GM23338 (cell line): ENCODE measurements around the gene KICS2.

Source experiments
- CREB1 ChIP-seq: fragments of 250-450 bp; sonication (Bioruptor Pico); IDR thresholded peaks from 2 replicates; pipeline ENCODE4 v1.5.0; 2020; ENCODE audit warnings: low read depth, mild to moderate bottlenecking, moderate library complexity
- EZH2 ChIP-seq: fragments of 200-600 bp; sonication (generic); IDR thresholded peaks from one replicate; pipeline ENCODE4 v1.8.0; 2017; ENCODE audit warnings: antibody characterized with exemption, mild to moderate bottlenecking, low read depth; ENCODE audit not compliant: unreplicated experiment
- EZH2phosphoT487 ChIP-seq: fragments of 200-600 bp; sonication (generic); IDR thresholded peaks from one replicate; pipeline ENCODE4 v1.8.1; 2018; ENCODE audit warnings: antibody characterized with exemption; ENCODE audit not compliant: unreplicated experiment
- JUNB ChIP-seq: IDR thresholded peaks from one replicate; pipeline ENCODE4 v1.6.1; 2016; ENCODE audit warnings: antibody characterized with exemption; ENCODE audit not compliant: unreplicated experiment
- NANOG ChIP-seq: IDR thresholded peaks from 2 replicates; pipeline ENCODE4 v1.6.1; 2016; ENCODE audit warnings: antibody characterized with exemption, borderline replicate concordance
- POLR2AphosphoS5 ChIP-seq: IDR thresholded peaks from 2 replicates; pipeline ENCODE4 v1.6.1; 2016; ENCODE audit warnings: antibody characterized with exemption, low read depth
- STAT1 ChIP-seq: IDR thresholded peaks from one replicate; pipeline ENCODE4 v1.6.1; 2016; ENCODE audit warnings: antibody characterized with exemption; ENCODE audit not compliant: unreplicated experiment
- ZNF114 ChIP-seq: fragments of 250-450 bp; sonication (Bioruptor Pico); IDR thresholded peaks from 2 replicates; pipeline ENCODE4 v1.5.0; 2020; ENCODE audit warnings: mild to moderate bottlenecking, moderate library complexity
- ZNF331 ChIP-seq: fragments of 250-450 bp; sonication (Bioruptor Pico); IDR thresholded peaks from 2 replicates; pipeline ENCODE4 v1.5.0; 2020; ENCODE audit warnings: low read depth, mild to moderate bottlenecking, moderate library complexity
- TF ChIP-seq, protein P1 (sequence below), 2 experiments: fragments of 200-600 bp in 1 of 2; sonication (generic) in 1 of 2; conservative IDR thresholded peaks; 2 replicates each; pipeline versions ENCODE4 v1.5.1 to v1.6.1; 2016 to 2017; ENCODE audit warnings: antibody characterized with exemption in 2 of 2, low read depth in 2 of 2, mild to moderate bottlenecking in 2 of 2, moderate library complexity in 1 of 2
- TF ChIP-seq, protein P2 (sequence below): IDR thresholded peaks from one replicate; pipeline ENCODE4 v1.6.1; 2018; ENCODE audit warnings: antibody characterized with exemption; ENCODE audit not compliant: unreplicated experiment

DNA sequence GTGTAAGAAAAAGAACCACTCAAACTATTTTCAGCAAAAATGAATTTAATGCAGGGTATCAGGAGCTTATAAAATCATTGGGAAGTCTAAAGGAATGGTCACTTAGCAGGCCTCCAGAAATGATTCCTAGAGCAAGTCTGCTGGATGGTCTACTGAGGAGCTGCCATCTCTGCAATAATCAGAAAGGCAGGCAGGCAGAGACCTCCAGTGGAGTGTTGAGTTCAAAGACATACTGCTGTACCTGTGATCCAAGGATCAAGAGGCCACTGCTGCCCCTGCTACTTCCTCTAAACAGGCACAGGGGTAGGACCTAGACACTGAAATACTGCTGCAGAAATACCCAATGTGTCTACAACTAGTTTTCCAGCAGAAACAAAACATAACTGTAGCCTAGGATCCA, 14.5 kb upstream of the KICS2 start:
- TF ChIP-seq POLR2AphosphoS5 (no peak), EZH2 (no peak), JUNB (no peak), NANOG (no peak), ZNF331 (CRISPR knock-in tag) (no peak), CREB1 (CRISPR knock-in tag) (no peak), EZH2phosphoT487 (no peak), ZNF114 (CRISPR knock-in tag) (no peak), STAT1 (no peak)
- TF ChIP-seq, protein P1, sequence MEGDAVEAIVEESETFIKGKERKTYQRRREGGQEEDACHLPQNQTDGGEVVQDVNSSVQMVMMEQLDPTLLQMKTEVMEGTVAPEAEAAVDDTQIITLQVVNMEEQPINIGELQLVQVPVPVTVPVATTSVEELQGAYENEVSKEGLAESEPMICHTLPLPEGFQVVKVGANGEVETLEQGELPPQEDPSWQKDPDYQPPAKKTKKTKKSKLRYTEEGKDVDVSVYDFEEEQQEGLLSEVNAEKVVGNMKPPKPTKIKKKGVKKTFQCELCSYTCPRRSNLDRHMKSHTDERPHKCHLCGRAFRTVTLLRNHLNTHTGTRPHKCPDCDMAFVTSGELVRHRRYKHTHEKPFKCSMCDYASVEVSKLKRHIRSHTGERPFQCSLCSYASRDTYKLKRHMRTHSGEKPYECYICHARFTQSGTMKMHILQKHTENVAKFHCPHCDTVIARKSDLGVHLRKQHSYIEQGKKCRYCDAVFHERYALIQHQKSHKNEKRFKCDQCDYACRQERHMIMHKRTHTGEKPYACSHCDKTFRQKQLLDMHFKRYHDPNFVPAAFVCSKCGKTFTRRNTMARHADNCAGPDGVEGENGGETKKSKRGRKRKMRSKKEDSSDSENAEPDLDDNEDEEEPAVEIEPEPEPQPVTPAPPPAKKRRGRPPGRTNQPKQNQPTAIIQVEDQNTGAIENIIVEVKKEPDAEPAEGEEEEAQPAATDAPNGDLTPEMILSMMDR (conservative IDR thresholded peaks at IDR 0.05; ENCODE audit: low read depth in 2 of 2): peak in 1 of 2 experiments; percentile 62; a peak in 2 of 4 replicates
- TF ChIP-seq, protein P2, sequence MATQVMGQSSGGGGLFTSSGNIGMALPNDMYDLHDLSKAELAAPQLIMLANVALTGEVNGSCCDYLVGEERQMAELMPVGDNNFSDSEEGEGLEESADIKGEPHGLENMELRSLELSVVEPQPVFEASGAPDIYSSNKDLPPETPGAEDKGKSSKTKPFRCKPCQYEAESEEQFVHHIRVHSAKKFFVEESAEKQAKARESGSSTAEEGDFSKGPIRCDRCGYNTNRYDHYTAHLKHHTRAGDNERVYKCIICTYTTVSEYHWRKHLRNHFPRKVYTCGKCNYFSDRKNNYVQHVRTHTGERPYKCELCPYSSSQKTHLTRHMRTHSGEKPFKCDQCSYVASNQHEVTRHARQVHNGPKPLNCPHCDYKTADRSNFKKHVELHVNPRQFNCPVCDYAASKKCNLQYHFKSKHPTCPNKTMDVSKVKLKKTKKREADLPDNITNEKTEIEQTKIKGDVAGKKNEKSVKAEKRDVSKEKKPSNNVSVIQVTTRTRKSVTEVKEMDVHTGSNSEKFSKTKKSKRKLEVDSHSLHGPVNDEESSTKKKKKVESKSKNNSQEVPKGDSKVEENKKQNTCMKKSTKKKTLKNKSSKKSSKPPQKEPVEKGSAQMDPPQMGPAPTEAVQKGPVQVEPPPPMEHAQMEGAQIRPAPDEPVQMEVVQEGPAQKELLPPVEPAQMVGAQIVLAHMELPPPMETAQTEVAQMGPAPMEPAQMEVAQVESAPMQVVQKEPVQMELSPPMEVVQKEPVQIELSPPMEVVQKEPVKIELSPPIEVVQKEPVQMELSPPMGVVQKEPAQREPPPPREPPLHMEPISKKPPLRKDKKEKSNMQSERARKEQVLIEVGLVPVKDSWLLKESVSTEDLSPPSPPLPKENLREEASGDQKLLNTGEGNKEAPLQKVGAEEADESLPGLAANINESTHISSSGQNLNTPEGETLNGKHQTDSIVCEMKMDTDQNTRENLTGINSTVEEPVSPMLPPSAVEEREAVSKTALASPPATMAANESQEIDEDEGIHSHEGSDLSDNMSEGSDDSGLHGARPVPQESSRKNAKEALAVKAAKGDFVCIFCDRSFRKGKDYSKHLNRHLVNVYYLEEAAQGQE: no peak
